HepG2 (cell line): ENCODE measurements around the gene ACYP2. TPM values are rescaled to one million over a fixed set of nuclear protein-coding genes. Genes with fewer than 3 reads are reported as not detected.

Experiments used
- CBFB ChIP-seq: sonication (generic); formaldehyde crosslinking; IDR thresholded peaks from 2 replicates; pipeline ENCODE4 v1.4.0; 2020; ENCODE audit warnings: missing genetic modification reagents
- DMAP1 ChIP-seq: IDR thresholded peaks from 2 replicates; pipeline ENCODE4 v1.6.1; 2016
- HDAC2 ChIP-seq: sonication (generic); formaldehyde crosslinking; IDR thresholded peaks from 2 replicates; pipeline ENCODE4 v1.4.0; 2020; ENCODE audit warnings: missing genetic modification reagents
- HMG20A ChIP-seq: IDR thresholded peaks from 2 replicates; pipeline ENCODE4 v1.6.1; 2016; ENCODE audit warnings: borderline replicate concordance
- NBN ChIP-seq: fragments of 450-650 bp; conservative IDR thresholded peaks from 2 replicates; pipeline ENCODE4 v1.6.1; 2017
- NFYC ChIP-seq: IDR thresholded peaks from 2 replicates; pipeline ENCODE4 v1.6.1; 2016; ENCODE audit warnings: missing genetic modification reagents, missing compliant biosample characterization
- TBX2 ChIP-seq: sonication (generic); formaldehyde crosslinking; IDR thresholded peaks from 2 replicates; pipeline ENCODE4 v1.5.0; 2020; ENCODE audit warnings: missing genetic modification reagents, mild to moderate bottlenecking, borderline replicate concordance
- ZNF101 ChIP-seq: sonication (generic); formaldehyde crosslinking; IDR thresholded peaks from 2 replicates; pipeline ENCODE4 v1.4.0; 2020; ENCODE audit warnings: mild to moderate bottlenecking, low read depth, missing genetic modification reagents, borderline replicate concordance
- ZNF619 ChIP-seq: sonication (generic); formaldehyde crosslinking; IDR thresholded peaks from 2 replicates; pipeline ENCODE4 v1.4.0; 2020; ENCODE audit warnings: mild to moderate bottlenecking, missing genetic modification reagents
- polyA plus RNA-seq, 8 experiments: library from polyadenylated mRNA; depleted of rRNA in 3 of 8; stranded (reverse) in 7 of 8; unstranded in 1 of 8; fragments of >200 nt; fragmentation: Illumina TruSeq in 4 of 8; extraction: Trizol in 4 of 8; gene quantifications; 2 replicates each; pipeline versions ENCODE4 v1.2.1 to v1.2.3, GENCODE V29; 2011 to 2016; ENCODE audit warnings: low read depth in 4 of 8, missing spikeins in 1 of 8, mixed read lengths in 1 of 8; ENCODE audit not compliant: insufficient read depth in 1 of 8
- total RNA-seq, 5 experiments: library from RNA; depleted of rRNA; stranded (reverse); fragments of >200 nt; fragmentation: Illumina TruSeq; extraction: Trizol; gene quantifications; 2 replicates each; pipeline ENCODE4 v1.2.3, GENCODE V29; 2016; ENCODE audit warnings: low read depth in 1 of 5
- TF ChIP-seq, protein P1 (sequence below): sonication (generic); formaldehyde crosslinking; IDR thresholded peaks from 2 replicates; pipeline ENCODE4 v1.8.0; 2023; ENCODE audit warnings: mild to moderate bottlenecking, missing genetic modification reagents
- TF ChIP-seq, protein P2 (sequence below): sonication (generic); formaldehyde crosslinking; IDR thresholded peaks from 2 replicates; pipeline ENCODE4 v1.4.0; 2020; ENCODE audit warnings: mild to moderate bottlenecking, missing genetic modification reagents
- TF ChIP-seq, protein P3 (sequence below): sonication (generic); formaldehyde crosslinking; IDR thresholded peaks from 2 replicates; pipeline ENCODE4 v1.9.0; 2021; ENCODE audit warnings: mild to moderate bottlenecking, missing genetic modification reagents
- TF ChIP-seq, protein P4 (sequence below): sonication (generic); formaldehyde crosslinking; IDR thresholded peaks from 2 replicates; pipeline ENCODE4 v1.9.0; 2021; ENCODE audit warnings: missing genetic modification reagents, mild to moderate bottlenecking, borderline replicate concordance
- TF ChIP-seq, protein P5 (sequence below): sonication (generic); formaldehyde crosslinking; IDR thresholded peaks from 2 replicates; pipeline ENCODE4 v1.8.1; 2023; ENCODE audit warnings: missing genetic modification reagents, mild to moderate bottlenecking, borderline replicate concordance
- TF ChIP-seq, protein P6 (sequence below): sonication (generic); formaldehyde crosslinking; IDR thresholded peaks from 2 replicates; pipeline ENCODE4 v1.4.0; 2020; ENCODE audit warnings: missing genetic modification reagents

Gene ACYP2
- total and polyA plus RNA-seq, 2 of the 13 experiments (the other 11 are each of a cell fraction or from before 2014, with no cell fraction given): 12.3 to 12.7 TPM

DNA sequence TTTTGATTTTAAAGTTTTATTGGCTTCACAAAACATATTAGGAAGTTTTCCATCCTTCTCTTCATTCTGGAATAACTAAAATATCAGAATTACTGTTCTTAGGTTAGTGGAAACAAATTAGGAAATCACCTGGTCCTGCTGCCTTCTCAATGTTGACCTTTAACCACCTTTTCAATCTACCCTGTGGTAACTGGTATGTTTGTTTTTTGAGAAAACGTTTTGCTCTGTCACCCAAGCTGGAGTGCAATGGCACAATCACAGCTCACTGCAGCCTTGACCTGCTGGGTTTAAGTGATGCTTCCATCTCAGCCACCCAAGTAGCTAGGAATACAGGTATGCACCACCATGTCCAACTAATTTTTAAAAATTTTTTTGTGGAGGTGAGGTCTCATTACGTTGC, 28.4 kb downstream of the ACYP2 start (continued):
- TF ChIP-seq, protein P1, sequence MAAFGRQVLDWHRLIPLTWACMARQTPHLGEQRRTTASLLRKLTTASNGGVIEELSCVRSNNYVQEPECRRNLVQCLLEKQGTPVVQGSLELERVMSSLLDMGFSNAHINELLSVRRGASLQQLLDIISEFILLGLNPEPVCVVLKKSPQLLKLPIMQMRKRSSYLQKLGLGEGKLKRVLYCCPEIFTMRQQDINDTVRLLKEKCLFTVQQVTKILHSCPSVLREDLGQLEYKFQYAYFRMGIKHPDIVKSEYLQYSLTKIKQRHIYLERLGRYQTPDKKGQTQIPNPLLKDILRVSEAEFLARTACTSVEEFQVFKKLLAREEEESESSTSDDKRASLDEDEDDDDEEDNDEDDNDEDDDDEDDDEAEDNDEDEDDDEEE (CRISPR knock-in tag): no peak
- TF ChIP-seq NBN (no peak), DMAP1 (CRISPR knock-in tag) (no peak), HDAC2 (peak; percentile 85), TBX2 (CRISPR knock-in tag) (peak; percentile 64; the same call in 1 of the 2 replicates), CBFB (CRISPR knock-in tag) (no peak), ZNF619 (CRISPR knock-in tag) (no peak), HMG20A (CRISPR knock-in tag) (peak; percentile 77; the same call in 1 of the 2 replicates), NFYC (CRISPR knock-in tag) (no peak), ZNF101 (no peak)
- TF ChIP-seq, protein P2, sequence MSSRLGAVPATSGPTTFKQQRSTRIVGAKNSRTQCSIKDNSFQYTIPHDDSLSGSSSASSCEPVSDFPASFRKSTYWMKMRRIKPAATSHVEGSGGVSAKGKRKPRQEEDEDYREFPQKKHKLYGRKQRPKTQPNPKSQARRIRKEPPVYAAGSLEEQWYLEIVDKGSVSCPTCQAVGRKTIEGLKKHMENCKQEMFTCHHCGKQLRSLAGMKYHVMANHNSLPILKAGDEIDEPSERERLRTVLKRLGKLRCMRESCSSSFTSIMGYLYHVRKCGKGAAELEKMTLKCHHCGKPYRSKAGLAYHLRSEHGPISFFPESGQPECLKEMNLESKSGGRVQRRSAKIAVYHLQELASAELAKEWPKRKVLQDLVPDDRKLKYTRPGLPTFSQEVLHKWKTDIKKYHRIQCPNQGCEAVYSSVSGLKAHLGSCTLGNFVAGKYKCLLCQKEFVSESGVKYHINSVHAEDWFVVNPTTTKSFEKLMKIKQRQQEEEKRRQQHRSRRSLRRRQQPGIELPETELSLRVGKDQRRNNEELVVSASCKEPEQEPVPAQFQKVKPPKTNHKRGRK (CRISPR knock-in tag): no peak
- TF ChIP-seq, protein P3, sequence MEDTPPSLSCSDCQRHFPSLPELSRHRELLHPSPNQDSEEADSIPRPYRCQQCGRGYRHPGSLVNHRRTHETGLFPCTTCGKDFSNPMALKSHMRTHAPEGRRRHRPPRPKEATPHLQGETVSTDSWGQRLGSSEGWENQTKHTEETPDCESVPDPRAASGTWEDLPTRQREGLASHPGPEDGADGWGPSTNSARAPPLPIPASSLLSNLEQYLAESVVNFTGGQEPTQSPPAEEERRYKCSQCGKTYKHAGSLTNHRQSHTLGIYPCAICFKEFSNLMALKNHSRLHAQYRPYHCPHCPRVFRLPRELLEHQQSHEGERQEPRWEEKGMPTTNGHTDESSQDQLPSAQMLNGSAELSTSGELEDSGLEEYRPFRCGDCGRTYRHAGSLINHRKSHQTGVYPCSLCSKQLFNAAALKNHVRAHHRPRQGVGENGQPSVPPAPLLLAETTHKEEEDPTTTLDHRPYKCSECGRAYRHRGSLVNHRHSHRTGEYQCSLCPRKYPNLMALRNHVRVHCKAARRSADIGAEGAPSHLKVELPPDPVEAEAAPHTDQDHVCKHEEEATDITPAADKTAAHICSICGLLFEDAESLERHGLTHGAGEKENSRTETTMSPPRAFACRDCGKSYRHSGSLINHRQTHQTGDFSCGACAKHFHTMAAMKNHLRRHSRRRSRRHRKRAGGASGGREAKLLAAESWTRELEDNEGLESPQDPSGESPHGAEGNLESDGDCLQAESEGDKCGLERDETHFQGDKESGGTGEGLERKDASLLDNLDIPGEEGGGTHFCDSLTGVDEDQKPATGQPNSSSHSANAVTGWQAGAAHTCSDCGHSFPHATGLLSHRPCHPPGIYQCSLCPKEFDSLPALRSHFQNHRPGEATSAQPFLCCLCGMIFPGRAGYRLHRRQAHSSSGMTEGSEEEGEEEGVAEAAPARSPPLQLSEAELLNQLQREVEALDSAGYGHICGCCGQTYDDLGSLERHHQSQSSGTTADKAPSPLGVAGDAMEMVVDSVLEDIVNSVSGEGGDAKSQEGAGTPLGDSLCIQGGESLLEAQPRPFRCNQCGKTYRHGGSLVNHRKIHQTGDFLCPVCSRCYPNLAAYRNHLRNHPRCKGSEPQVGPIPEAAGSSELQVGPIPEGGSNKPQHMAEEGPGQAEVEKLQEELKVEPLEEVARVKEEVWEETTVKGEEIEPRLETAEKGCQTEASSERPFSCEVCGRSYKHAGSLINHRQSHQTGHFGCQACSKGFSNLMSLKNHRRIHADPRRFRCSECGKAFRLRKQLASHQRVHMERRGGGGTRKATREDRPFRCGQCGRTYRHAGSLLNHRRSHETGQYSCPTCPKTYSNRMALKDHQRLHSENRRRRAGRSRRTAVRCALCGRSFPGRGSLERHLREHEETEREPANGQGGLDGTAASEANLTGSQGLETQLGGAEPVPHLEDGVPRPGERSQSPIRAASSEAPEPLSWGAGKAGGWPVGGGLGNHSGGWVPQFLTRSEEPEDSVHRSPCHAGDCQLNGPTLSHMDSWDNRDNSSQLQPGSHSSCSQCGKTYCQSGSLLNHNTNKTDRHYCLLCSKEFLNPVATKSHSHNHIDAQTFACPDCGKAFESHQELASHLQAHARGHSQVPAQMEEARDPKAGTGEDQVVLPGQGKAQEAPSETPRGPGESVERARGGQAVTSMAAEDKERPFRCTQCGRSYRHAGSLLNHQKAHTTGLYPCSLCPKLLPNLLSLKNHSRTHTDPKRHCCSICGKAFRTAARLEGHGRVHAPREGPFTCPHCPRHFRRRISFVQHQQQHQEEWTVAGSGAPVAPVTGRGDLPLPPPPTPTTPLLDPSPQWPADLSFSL (CRISPR knock-in tag): no peak
- TF ChIP-seq, protein P4, sequence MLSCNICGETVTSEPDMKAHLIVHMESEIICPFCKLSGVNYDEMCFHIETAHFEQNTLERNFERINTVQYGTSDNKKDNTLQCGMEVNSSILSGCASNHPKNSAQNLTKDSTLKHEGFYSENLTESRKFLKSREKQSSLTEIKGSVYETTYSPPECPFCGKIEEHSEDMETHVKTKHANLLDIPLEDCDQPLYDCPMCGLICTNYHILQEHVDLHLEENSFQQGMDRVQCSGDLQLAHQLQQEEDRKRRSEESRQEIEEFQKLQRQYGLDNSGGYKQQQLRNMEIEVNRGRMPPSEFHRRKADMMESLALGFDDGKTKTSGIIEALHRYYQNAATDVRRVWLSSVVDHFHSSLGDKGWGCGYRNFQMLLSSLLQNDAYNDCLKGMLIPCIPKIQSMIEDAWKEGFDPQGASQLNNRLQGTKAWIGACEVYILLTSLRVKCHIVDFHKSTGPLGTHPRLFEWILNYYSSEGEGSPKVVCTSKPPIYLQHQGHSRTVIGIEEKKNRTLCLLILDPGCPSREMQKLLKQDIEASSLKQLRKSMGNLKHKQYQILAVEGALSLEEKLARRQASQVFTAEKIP: no peak
- TF ChIP-seq, protein P5, sequence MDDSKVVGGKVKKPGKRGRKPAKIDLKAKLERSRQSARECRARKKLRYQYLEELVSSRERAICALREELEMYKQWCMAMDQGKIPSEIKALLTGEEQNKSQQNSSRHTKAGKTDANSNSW (CRISPR knock-in tag): no peak
- TF ChIP-seq, protein P6, sequence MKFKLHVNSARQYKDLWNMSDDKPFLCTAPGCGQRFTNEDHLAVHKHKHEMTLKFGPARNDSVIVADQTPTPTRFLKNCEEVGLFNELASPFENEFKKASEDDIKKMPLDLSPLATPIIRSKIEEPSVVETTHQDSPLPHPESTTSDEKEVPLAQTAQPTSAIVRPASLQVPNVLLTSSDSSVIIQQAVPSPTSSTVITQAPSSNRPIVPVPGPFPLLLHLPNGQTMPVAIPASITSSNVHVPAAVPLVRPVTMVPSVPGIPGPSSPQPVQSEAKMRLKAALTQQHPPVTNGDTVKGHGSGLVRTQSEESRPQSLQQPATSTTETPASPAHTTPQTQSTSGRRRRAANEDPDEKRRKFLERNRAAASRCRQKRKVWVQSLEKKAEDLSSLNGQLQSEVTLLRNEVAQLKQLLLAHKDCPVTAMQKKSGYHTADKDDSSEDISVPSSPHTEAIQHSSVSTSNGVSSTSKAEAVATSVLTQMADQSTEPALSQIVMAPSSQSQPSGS: peak; percentile 19; the same call in 1 of the 2 replicates
